CD8-positive, alpha-beta memory T cell (primary cell): ENCODE measurements around the gene RPL6. TPM values are rescaled to one million over a fixed set of nuclear protein-coding genes. Genes with fewer than 3 reads are reported as not detected.
A peak's percentile ranks its signal among the peaks of the same experiment; 100 is the strongest.

Experiments
- CTCF ChIA-PET: fragments of 350-600 bp; sonication (Branson Sonifier 250); formaldehyde crosslinking; loops from one replicate; lab custom pipeline; 2021; ENCODE audit warnings: antibody characterized with exemption; lab: Charles Lee
- POLR2A ChIA-PET: fragments of 350-600 bp; sonication (Branson Sonifier 250); formaldehyde crosslinking; loops from one replicate; lab custom pipeline; 2021; ENCODE audit warnings: antibody characterized with exemption; lab: Charles Lee
- DNase-seq, 5 donors: peaks; one replicate each; pipeline versions ENCODE4 v3.0.0 to v3.0.0-alpha.2; 2020 to 2022; ENCODE audit warnings: mixed read lengths in 1 of 5
- H3K27ac ChIP-seq: one replicate; pipeline ENCODE4 v1.7.0; 2013; ENCODE audit warnings: low read depth, mild to moderate bottlenecking, low read length, moderate library complexity
- H3K27me3 ChIP-seq: 2 replicates; pipeline ENCODE4 v1.7.0; 2013; ENCODE audit warnings: low read length, mild to moderate bottlenecking; ENCODE audit not compliant: insufficient read depth, poor library complexity, severe bottlenecking
- H3K36me3 ChIP-seq: 2 replicates; pipeline ENCODE4 v1.7.0; 2013; ENCODE audit warnings: mild to moderate bottlenecking, low read length, moderate library complexity; ENCODE audit not compliant: insufficient read depth
- H3K4me1 ChIP-seq: 2 replicates; pipeline ENCODE4 v1.7.0; 2013; ENCODE audit warnings: mild to moderate bottlenecking, low read length, moderate library complexity; ENCODE audit not compliant: insufficient read depth
- H3K4me3 ChIP-seq: 2 replicates; pipeline ENCODE4 v1.7.0; 2013; ENCODE audit warnings: mild to moderate bottlenecking, low read length
- H3K9me3 ChIP-seq: 2 replicates; pipeline ENCODE4 v1.7.0; 2013; ENCODE audit warnings: mild to moderate bottlenecking, low read length
- H3K27ac Mint-ChIP-seq, 8 donors: one replicate each; pipeline ENCODE4 v1.8.0; 2020 to 2021; ENCODE audit warnings: mixed read lengths in 8 of 8, mild to moderate bottlenecking in 6 of 8, inconsistent platforms in 3 of 8, moderate library complexity in 3 of 8
- H3K27me3 Mint-ChIP-seq, 2 donors: one replicate each; pipeline ENCODE4 v1.8.0; 2020 to 2021; ENCODE audit warnings: mixed read lengths in 2 of 2, mild to moderate bottlenecking in 1 of 2, moderate library complexity in 1 of 2
- H3K36me3 Mint-ChIP-seq, 3 donors: one replicate each; pipeline ENCODE4 v1.8.0; 2020 to 2021; ENCODE audit warnings: mixed read lengths in 3 of 3, inconsistent platforms in 1 of 3, mild to moderate bottlenecking in 1 of 3
- H3K4me1 Mint-ChIP-seq, 3 donors: one replicate each; pipeline ENCODE4 v1.8.0; 2020 to 2021; ENCODE audit warnings: mixed read lengths in 3 of 3, inconsistent platforms in 1 of 3, mild to moderate bottlenecking in 1 of 3
- H3K4me3 Mint-ChIP-seq, 7 donors: one replicate each; pipeline ENCODE4 v1.8.0; 2020 to 2021; ENCODE audit warnings: mixed read lengths in 7 of 7, mild to moderate bottlenecking in 6 of 7, moderate library complexity in 4 of 7, inconsistent platforms in 2 of 7
- H3K9me3 Mint-ChIP-seq, 5 donors: one replicate each; pipeline ENCODE4 v1.8.0; 2020 to 2022; ENCODE audit warnings: mixed read lengths in 5 of 5, mild to moderate bottlenecking in 3 of 5, moderate library complexity in 2 of 5, inconsistent platforms in 1 of 5
- polyA plus RNA-seq: library from polyadenylated mRNA; unstranded; fragments of 300-500 nt; fragmentation: Illumina TruSeq; gene quantifications from one replicate; pipeline ENCODE4 v1.2.3, GENCODE V29; 2021
- total RNA-seq, 2 experiments: library from RNA; stranded (reverse); gene quantifications; one replicate each; pipeline ENCODE4 v1.2.3, GENCODE V29; 2021

RPL6 gene
- total and polyA plus RNA-seq, 3 experiments from 2014 or later, result 609 to 2,019 (median 1,957) TPM

DNA sequence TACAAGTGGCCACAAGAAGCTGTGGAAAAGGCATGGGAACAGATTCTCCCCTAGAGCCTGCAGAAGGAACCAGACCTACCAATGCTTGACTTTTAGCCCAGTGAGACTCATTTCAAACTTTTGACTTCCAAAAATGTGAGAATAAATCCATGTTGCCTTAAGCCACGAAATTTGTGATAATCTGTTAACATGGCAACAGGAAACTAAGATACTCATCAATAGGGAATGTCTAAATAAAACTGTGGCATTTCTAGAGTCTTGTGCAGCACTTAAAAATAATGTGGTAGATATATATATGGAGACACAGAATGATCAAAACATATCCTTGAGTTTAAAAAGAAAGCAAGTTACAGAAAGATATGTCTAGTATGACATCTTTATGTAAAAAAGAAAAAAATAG lies 39.2 kb downstream of the RPL6 start:
- H3K9me3 Mint-ChIP-seq, result no peaks in the 10 kb centered on the region
- Histone ChIP-seq H3K27ac (no peak overlapping the region), H3K9me3 (no peaks in the 10 kb centered on the region), H3K4me1 (no peaks in the 10 kb centered on the region), H3K36me3 (no peaks in the 10 kb centered on the region), H3K27me3 (no peaks in the 10 kb centered on the region), H3K4me3 (no peak overlapping the region)
- H3K36me3 Mint-ChIP-seq, result peaks cover 0 to 2% (median 0%) of the 10 kb centered on the region in 3 donors
- no peaks in the 10 kb centered on the region for H3K27me3 Mint-ChIP-seq
- H3K4me1 Mint-ChIP-seq, result peaks cover 25 to 48% (median 25%) of the 10 kb centered on the region in 3 donors
- CTCF ChIA-PET, result no interaction called here
- no peak overlapping the region for H3K4me3 Mint-ChIP-seq
- POLR2A ChIA-PET, result no interaction called here
- peak overlapping the region in 4 of 8 donors; percentile 4 to 57 (median 32) for H3K27ac Mint-ChIP-seq
- DNase-seq, result no peak

- no peak overlapping the region for H3K4me3 ChIP-seq
- H3K4me1 ChIP-seq, result no peaks in the 10 kb centered on the region
- Mint-ChIP-seq H3K27me3 (no peaks in the 10 kb centered on the region), H3K9me3 (no peaks in the 10 kb centered on the region), H3K4me3 (no peak overlapping the region), H3K27ac (no peak overlapping the region), H3K4me1 (peaks cover 14 to 38% (median 20%) of the 10 kb centered on the region in 3 donors), H3K36me3 (no peaks in the 10 kb centered on the region)
- DNase-seq, result no peak
- POLR2A ChIA-PET, result no interaction called here
- H3K36me3 ChIP-seq, result no peaks in the 10 kb centered on the region
- H3K9me3 ChIP-seq, result no peaks in the 10 kb centered on the region
- H3K27ac ChIP-seq, result no peak overlapping the region
- CTCF ChIA-PET, result no interaction called here
- no peaks in the 10 kb centered on the region for H3K27me3 ChIP-seq
Measured at GRCh38 chr12:112368856-112369255, 40.5 kb downstream of the RPL6 start.

- Histone ChIP-seq H3K36me3 (no peaks in the 10 kb centered on the region), H3K27ac (no peak overlapping the region), H3K4me1 (no peaks in the 10 kb centered on the region), H3K9me3 (no peaks in the 10 kb centered on the region), H3K4me3 (no peak overlapping the region), H3K27me3 (no peaks in the 10 kb centered on the region)
- Mint-ChIP-seq H3K27me3 (no peaks in the 10 kb centered on the region), H3K4me1 (peaks cover 18 to 37% (median 21%) of the 10 kb centered on the region in 3 donors), H3K4me3 (no peak overlapping the region), H3K9me3 (no peaks in the 10 kb centered on the region), H3K36me3 (no peaks in the 10 kb centered on the region), H3K27ac (no peak overlapping the region)
- POLR2A ChIA-PET, result no interaction called here
- DNase-seq, result no peak
- CTCF ChIA-PET, result no interaction called here
Measured at GRCh38 chr12:112367965-112368364, 41.4 kb downstream of the RPL6 start.

DNA sequence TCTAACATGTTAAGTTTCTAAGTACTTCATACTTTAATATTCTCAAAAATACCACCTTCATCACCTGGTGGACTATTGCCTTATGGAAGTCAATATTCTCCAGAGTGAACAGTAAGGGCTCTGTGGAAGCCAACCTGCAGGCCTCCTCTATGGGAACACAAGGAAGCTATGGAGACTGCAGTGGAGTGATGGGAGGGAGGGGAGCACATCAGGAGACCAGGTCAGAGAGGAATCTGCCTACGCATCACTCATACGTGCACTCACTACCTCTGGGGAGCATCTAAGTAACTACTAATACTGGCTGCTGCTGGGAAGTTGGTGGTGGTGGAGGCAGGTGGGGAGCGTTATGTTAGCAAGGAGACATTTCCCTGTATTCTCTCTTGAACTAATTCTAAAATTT lies 47.1 kb downstream of the RPL6 start:
- Histone ChIP-seq H3K4me1 (no peaks in the 10 kb centered on the region), H3K27ac (no peak overlapping the region), H3K9me3 (no peaks in the 10 kb centered on the region), H3K36me3 (no peaks in the 10 kb centered on the region), H3K4me3 (no peak overlapping the region), H3K27me3 (no peaks in the 10 kb centered on the region)
- H3K4me3 Mint-ChIP-seq, result no peak overlapping the region
- H3K4me1 Mint-ChIP-seq, result peaks cover 12 to 21% (median 13%) of the 10 kb centered on the region in 3 donors
- H3K27ac Mint-ChIP-seq, result peak overlapping the region in 2 of 8 donors; percentile 29 to 62
- no peak for DNase-seq
- peaks cover 0 to 7% (median 1%) of the 10 kb centered on the region in 3 donors for H3K36me3 Mint-ChIP-seq
- ChIA-PET CTCF (no interaction called here), POLR2A (no interaction called here)
- no peaks in the 10 kb centered on the region for H3K27me3 Mint-ChIP-seq
- no peaks in the 10 kb centered on the region for H3K9me3 Mint-ChIP-seq

- Histone ChIP-seq H3K4me1 (no peaks in the 10 kb centered on the region), H3K36me3 (no peaks in the 10 kb centered on the region), H3K27me3 (no peaks in the 10 kb centered on the region), H3K27ac (no peak overlapping the region), H3K9me3 (no peaks in the 10 kb centered on the region), H3K4me3 (no peak overlapping the region)
- H3K27ac Mint-ChIP-seq, result no peak overlapping the region
- peaks cover 12 to 26% (median 13%) of the 10 kb centered on the region in 3 donors for H3K4me1 Mint-ChIP-seq
- H3K27me3 Mint-ChIP-seq, result no peaks in the 10 kb centered on the region
- peaks cover 0 to 7% (median 1%) of the 10 kb centered on the region in 3 donors for H3K36me3 Mint-ChIP-seq
- DNase-seq, result no peak
- H3K9me3 Mint-ChIP-seq, result no peaks in the 10 kb centered on the region
- POLR2A ChIA-PET, result no interaction called here
- CTCF ChIA-PET, result no interaction called here
- no peak overlapping the region for H3K4me3 Mint-ChIP-seq
Measured at GRCh38 chr12:112361271-112361670, 48.1 kb downstream of the RPL6 start.

DNA sequence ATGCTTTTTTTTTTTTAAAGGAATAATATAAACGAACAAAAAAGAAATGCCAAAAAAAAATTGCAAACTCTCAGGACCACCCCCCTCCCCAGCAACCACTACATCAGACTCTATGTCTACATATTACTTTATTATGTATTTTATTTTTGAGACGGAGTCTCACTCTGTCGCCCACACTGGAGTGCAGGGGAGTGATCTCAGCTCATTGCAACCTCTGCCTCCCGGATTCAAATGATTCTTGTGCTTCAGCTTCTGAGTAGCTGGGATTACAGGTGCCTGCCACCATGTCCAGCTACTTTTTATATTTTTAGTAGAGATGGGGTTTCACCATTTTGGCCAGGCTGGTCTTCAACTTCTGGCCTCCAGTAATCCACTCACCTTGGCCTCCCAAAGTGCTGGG lies 50.1 kb downstream of the RPL6 start:
- DNase-seq, result no peak
- peaks cover 2% of the 10 kb centered on the region for H3K4me1 ChIP-seq
- no peak overlapping the region for H3K4me3 Mint-ChIP-seq
- no peak overlapping the region for H3K4me3 ChIP-seq
- H3K27ac ChIP-seq, result no peak overlapping the region
- CTCF ChIA-PET, result no interaction called here
- H3K9me3 ChIP-seq, result no peaks in the 10 kb centered on the region
- H3K9me3 Mint-ChIP-seq, result no peaks in the 10 kb centered on the region
- POLR2A ChIA-PET, result no interaction called here
- H3K27me3 ChIP-seq, result no peaks in the 10 kb centered on the region
- no peaks in the 10 kb centered on the region for H3K27me3 Mint-ChIP-seq
- H3K36me3 Mint-ChIP-seq, result peaks cover 0 to 7% (median 1%) of the 10 kb centered on the region in 3 donors
- H3K27ac Mint-ChIP-seq, result no peak overlapping the region
- no peaks in the 10 kb centered on the region for H3K36me3 ChIP-seq
- H3K4me1 Mint-ChIP-seq, result peaks cover 10 to 25% (median 17%) of the 10 kb centered on the region in 3 donors

- Histone ChIP-seq H3K27me3 (no peaks in the 10 kb centered on the region), H3K9me3 (no peaks in the 10 kb centered on the region), H3K4me1 (peaks cover 3% of the 10 kb centered on the region), H3K27ac (no peak overlapping the region), H3K4me3 (no peak overlapping the region), H3K36me3 (no peaks in the 10 kb centered on the region)
- Mint-ChIP-seq H3K9me3 (no peaks in the 10 kb centered on the region), H3K4me1 (peaks cover 11 to 36% (median 22%) of the 10 kb centered on the region in 3 donors), H3K36me3 (peaks cover 0 to 7% (median 1%) of the 10 kb centered on the region in 3 donors), H3K27me3 (no peaks in the 10 kb centered on the region), H3K4me3 (no peak overlapping the region), H3K27ac (peak overlapping the region in 2 of 8 donors; percentile 2 to 51)
- ChIA-PET POLR2A (no interaction called here), CTCF (no interaction called here)
- no peak for DNase-seq
Measured at GRCh38 chr12:112357214-112357613, 52.2 kb downstream of the RPL6 start.
